Subcutaneous adipose tissue (tissue), 4 donors: ENCODE measurements around the gene ADARB2. TPM values are rescaled to one million over a fixed set of nuclear protein-coding genes. Genes with fewer than 3 reads are reported as not detected.

Experiments
- CTCF ChIP-seq: fragments of 450-650 bp; IDR thresholded peaks from one replicate; pipeline ENCODE4 v1.5.1; 2016; ENCODE audit warnings: low read depth, mild to moderate bottlenecking, control low read depth, antibody characterized with exemption, moderate library complexity
- total RNA-seq, 4 donors: library from RNA; depleted of rRNA; stranded (reverse); fragments of >200 nt; gene quantifications; one replicate each; pipeline ENCODE4 v1.1.0, GENCODE V29; 2016

ADARB2 gene
- total RNA-seq, 4 donors from 2014 or later = under 0.01 to 0.65 (median 0.44) TPM; not detected in 1

- TF ChIP-seq CTCF = no peak
Observed at GRCh38 chr10:1398626-1399410, 338.5 kb downstream of the ADARB2 start.

GRCh38 chr10:1396297-1396635 is 341.1 kb downstream of the ADARB2 start:
- TF ChIP-seq CTCF = no peak

GRCh38 chr10:1395481-1396296 is 341.6 kb downstream of the ADARB2 start:
- no peak for TF ChIP-seq CTCF

GRCh38 chr10:1395025-1395480 is 342.3 kb downstream of the ADARB2 start:
- no peak for TF ChIP-seq CTCF

- no peak for TF ChIP-seq CTCF
Observed at GRCh38 chr10:1394155-1394912, 343.0 kb downstream of the ADARB2 start.

- TF ChIP-seq CTCF = no peak
Observed at GRCh38 chr10:1393481-1393880, 343.8 kb downstream of the ADARB2 start.

- TF ChIP-seq CTCF = no peak
Observed at GRCh38 chr10:1392127-1392526, 345.2 kb downstream of the ADARB2 start.
